HL-60/S4 treated with retinoic acid at 250 ng/mL for 4 days and 3 days (cell line): ENCODE measurements around the gene DZIP1L.
"Not testable (repeated sequence)": the region's sequence is repeated elsewhere in the genome, so short reads cannot be mapped to it uniquely, and the experiment has no call there.

Experiments
- in situ Hi-C: fragments of 300-500 bp; cut with MboI; formaldehyde crosslinking; loops from 2 replicates; pipeline ENCODE4 v1.7.0; 2022; ENCODE audit warnings: low sequenced_read_pairs

Gene DZIP1L

DNA sequence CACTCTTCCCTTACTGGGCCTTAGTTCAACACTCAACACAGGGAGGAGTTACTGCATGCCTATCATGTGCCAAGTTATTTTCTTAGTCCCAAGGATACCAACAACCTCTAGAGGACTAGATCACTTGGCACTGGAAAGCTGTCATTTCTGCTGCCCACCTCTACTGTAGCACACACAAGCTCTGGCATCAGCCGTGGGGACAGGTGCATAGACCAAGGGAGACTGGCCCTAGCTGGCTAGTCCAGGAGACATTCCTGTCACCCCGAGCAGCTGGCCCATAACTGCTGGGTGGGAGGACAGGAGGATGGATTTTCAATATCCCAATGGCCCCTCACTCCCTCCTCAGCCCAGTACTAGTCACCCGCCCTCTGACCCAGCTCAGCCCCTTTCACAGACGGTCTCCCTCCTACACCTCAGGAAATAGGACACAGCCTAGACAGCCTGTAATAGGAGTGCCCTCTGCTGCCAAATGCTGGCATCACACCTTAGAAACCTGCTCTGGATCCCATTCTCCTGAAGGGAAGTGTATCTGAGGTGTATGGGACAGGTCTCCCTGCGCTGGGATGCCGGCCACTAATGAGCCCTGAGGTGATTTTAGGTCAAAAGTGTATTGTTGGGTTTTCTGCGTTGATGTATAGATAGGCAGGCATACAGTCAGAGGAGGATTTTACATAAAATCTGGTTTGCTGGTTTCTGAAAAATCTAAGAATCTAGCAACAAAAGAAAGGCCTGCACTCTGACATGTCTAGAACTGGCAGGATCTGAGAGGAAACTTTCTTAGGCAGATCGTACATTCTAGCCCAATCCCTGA is 3.4 kb upstream of the DZIP1L start:
- in situ Hi-C loops, result no loop called here

DNA sequence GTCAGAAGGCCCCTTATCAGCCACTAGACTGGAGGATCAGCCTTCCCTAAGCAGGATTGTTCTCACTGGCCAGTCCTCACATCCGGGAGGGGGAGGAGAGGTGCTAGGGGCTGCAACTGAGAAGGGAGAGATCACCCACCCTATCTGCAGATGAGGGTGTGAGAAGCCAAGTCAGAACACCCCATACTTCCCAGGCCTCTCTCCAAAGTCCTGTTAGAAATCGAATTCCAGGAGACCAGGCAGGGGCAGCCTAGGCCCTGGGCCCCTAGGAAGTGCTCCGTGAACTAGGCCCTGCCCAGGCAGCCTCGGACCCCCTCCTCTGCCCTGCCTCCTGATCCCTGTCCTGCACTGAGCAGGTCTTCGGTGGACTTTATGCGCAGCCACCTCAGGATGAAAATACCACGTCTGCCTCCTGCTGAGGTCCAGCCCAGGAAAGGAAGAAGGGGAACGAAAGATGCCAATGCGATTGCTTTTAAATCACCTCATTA is 933 bp downstream of the DZIP1L start:
- in situ Hi-C loops, result no loop called here

DNA sequence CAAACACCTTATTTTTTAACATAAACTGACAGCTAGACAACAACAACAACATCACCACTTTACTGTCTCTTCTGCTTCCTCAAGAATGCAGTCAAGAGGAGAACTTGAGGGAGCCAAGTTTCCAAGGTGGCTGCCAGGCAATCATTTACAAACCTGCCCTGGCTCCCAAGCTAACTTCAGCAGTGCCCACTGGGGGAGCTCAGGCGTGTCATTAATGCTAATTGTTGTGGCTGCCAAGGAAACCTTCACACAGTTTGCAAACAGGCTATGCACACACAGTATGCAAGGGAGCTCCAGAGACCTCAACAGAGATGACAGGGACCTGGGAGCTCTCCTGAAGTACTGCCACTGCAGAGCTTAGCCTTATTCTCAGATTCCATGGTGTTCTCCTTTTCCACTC is 2.1 kb downstream of the DZIP1L start:
- in situ Hi-C loops, result no loop called here

DNA sequence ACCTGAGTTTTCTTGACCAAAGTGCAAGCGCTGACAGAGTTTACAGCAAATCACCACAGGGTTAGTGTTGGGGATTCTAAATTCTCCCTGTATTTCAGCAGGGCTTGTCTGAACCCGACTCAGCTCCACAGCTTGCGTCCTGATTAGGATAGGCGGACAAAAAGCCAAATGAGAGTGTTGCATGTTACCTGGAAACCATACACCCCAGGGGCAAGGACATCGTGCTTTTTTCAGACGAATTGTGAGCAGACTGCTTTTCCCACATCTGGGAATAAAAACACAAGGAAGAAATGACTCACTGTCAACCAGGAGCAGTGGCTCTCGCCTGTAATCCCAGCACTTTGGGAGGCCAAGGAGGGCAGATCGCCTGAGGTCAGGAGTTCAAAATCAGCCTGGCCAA is 3.0 kb downstream of the DZIP1L start:
- in situ Hi-C loops, result no loop called here

DNA sequence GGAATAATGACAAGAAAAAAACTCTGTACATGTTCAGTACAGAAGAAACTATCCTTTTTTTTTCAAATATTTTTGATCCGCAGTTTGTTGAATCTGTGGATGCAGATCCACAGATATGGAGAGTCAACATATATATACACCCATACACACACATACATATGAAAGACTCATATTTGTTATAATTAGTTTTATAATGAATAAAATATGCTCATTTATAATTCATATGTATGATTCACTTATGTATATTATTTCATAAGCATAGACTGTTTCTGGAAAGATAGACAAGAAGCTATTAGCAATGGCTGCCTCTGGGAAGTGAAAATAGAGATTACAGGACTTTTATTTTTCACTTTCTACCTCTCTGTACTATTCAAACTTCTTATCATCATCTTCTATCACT is 9.8 kb downstream of the DZIP1L start:
- in situ Hi-C loops, result no loop called here

DNA sequence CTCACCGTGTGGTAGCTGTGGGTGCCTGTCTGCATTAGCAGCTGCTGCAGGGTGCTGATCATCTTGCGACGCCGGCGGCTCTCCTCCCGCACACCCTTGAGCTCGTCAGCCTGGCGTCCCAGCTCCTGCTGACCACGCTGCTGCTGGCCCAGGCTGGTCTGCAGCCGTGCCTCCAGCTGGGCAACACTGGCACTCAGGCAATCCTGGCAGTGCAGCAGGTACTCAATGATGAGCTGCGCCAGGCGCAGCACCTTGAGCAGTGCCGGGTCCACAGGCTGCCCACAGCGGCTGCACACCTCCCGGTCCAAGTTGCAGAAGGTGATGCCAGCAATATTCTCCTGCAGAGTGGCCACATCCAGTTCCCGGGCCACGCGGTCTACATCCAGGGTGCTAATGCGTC is 11.9 kb downstream of the DZIP1L start:
- in situ Hi-C loops, result no loop called here

DNA sequence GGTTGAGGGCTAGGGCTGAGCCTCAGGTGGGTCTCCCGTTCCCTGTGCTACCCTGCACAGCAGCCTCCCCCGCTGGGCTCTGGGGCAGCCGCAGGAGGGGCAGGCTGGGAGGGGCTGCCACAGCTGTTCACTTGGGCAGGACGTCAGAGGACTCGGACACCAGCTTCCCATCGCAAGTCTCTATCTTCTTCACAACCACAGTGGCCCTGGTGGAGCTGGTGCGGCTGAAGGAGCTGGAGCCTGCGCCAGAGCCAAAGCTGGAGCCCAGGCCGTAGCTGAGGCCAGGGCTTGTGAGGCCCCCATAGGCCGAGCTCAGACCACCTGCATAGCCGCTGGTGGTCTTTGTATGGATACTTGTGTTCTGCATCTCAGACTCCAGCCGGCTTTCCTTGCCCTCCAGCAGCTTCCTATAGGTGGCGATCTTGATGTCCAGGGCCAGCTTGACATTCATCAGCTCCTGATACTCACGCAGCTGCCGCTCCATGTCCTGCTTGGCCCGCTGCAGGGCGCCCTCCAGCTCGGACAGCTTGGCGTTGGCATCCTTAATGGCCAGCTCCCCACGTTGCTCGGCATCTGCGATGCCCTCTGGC is 14.0 kb downstream of the DZIP1L start:
- in situ Hi-C loops, result not testable (repeated sequence)

DNA sequence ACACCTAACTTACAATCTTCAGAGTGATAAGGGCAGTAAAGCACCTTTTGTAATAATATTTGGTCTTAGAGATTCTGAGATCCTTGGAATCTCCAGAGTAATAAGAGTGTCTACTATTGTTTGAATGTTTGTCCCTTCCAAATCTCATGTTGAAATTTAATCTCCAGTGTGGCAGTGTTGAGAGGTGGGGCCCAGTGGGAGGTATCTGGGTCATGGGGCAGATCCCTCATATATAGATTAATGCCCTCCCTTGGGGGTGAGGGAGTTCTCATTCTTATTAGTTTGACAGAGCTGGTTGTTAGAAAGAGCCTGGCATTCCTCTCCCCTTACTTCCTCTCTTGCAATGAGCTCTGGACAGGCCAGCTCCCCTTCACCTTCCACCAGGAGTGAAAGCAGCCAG is 16.0 kb downstream of the DZIP1L start:
- in situ Hi-C loops, result no loop called here

DNA sequence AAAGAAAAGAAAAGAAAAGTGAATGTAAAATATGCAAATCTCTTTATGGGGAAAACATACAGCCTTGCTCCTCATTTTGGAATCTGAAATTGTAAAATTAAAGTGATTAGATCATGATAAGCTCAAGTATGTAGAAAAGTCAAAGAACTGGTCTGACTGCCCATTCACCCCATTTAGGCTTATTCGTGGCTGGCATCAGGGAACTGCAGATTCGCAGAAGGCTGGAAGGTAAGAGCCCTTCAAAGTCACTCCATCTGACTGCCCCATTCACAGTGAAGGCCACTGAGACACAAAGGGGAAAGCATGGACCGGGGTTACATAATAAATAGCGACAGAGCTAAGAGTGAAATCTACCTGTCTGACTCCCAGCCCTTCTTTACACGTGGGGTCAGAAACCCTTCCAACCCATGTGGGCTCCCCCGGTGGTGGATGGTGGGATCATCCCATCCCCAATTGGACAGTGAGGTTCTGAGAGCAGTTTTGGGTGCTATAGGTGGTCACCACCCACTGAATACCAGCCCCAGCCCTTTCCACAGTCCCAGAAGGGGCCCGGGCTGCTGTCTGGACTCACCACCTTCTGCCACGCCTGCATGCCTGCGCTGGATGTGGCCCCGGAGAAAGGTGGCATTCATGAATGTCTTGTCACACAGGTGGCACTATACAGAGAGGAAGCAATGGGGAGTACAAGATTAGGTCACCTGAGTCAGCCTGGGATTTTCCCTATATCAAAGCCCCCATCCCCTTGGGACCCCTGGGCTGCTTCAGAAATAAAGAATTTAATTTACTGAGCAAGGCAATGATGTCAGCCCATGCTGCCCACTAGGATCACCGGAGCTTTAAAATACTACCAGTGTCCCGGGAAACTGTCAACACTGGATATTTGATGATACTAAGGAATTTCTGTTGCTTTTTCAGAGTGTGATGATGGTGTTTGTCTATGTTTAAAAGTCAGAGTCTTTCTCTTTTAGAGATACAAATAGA is 17.9 kb downstream of the DZIP1L start:
- in situ Hi-C loops, result no loop called here

DNA sequence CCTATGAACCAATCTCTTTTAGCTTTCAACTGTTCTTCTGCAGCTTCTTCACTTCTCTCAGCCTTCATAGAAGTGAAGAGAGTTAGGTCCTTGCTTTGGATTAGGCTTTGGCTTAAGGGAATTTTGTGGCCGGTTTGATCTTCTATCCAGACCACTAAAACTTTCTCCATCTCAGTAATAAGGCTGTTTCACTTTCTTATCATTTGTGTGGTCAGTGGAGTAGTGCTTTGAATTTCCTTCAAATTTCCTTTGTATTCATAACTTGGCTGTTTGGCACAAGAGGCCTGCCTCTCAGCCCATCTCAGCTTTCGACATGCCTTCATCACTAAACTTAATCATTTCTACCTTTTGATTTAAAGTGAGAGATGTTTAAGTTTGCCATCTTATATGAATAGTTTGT is 21.7 kb downstream of the DZIP1L start:
- in situ Hi-C loops, result no loop called here

DNA sequence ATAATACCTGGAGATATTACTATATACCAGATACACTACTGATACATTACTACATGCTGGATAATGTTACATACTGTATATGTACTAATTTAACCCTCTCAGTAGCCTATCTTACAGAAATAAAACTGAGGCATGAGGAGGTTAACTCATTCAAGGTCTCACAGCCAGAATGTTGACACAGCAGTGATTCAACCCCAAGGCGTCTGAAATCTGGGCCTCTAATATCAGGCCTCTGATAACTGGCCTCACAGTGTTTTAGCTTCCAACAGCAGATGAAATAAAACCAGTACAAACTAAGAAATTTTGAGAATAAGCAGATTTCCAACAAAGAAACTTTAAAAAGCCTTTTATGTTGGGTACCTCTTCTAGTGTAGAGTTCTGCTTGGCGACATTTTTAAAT is 23.4 kb downstream of the DZIP1L start:
- in situ Hi-C loops, result no loop called here

DNA sequence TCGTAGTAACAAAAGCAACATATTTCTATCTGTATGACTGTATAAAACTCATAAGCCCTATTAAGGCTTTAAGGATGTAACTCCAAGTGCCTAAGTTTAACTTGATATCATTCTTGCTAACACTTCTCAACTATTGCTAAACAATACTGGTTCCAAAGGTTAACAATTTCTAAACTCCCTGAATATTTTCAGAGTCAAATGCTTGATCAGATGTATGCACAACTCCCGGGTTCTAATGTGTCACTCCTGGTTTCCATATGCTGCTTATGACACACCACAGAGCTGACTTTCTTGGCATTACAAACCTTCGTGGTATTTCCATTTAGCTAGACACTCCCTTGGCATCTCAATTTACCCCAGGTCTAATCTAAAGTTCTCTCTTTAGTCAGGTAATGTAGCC is 26.3 kb downstream of the DZIP1L start:
- in situ Hi-C loops, result no loop called here

DNA sequence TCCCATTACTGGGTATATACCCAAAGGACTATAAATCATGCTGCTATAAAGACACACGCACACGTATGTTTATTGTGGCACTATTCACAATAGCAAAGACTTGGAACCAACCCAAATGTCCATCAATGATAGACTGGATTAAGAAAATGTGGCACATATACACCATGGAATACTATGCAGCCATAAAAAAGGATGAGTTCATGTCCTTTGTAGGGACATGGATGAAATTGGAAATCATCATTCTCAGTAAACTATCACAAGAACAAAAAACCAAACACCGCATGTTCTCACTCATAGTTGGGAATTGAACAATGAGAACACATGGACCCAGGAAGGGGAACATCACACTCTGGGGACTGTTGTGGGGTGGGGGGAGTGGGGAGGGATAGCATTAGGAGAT is 29.7 kb downstream of the DZIP1L start:
- in situ Hi-C loops, result not testable (repeated sequence)

DNA sequence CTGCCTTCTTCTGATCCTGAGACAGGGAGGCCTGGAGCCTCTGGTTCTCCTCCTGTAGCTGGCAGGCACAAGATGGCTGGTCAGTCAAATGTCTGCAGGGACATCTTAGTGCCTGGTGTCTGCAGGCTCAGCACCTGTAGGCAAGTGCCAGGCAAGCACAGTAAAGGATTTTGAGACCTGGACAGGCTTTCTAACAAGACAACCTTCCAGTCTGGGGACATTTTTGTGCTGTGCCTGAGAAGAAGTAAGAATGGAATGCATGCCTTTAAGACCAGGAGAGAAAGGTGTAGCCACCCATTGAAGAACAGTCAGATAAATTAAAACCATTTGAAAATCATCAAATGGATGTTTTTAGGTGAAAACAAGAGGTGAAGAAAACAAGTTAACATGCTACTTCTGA is 31.2 kb downstream of the DZIP1L start:
- in situ Hi-C loops, result no loop called here

DNA sequence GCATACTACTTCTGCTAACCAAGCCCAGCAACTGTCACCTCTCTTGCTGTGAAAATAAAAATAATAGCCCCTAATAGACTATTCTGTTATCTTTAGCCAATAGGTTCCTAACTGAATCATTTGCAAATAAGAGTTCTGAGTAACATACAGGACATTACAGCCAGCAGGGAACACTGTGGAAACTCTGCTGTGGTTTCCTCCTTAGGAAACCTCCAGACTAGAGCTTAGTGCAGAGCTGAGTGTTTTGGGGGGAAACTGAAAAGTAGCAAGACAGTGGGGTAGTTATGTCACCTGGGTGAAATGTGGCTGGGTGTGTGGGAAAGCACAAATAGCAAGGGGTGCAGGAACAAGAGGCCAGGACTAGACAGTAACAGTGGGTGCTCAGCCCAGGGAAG is 32.4 kb downstream of the DZIP1L start:
- in situ Hi-C loops, result no loop called here

DNA sequence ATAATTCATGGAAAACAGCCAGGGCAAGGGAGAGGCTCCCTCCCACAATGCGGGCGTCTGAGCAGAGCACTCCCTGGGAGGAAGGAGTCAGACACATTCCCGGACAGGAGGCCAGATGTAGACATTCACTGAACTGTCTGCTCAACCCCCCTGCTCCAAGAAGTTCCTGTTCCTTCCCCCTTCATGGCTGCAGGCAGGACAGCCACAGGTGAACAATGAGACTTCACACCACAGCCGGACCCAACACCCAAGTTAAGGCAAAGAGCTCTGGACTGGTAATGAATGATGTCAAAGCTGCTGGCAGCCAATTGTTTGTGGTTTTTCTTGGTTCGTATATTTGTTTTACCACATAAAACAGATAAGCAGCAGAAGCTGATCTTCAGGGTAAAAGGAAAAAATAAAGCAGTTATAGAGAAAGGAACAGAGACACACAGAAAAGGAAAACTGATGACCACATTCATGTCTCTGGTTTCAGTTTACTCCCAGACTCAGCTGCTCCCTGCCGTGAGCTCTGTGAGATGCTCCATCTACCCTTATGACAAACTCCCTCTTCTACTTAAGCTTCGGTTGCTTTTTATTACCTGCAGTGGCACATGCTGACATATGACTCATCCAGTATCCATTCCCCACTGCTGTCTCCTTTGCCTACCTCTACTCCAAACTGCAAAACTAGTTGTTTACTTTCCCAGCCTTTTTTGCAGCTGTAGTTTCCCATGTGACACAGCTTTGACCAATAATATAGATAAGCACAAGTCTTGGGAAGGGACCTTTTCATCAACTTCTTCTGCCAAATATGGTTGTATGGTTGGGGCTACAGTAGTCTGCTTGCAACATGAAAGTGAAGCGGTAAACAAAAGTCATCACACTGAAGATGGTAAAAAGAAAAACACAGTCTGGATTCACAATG is 33.1 kb downstream of the DZIP1L start:
- in situ Hi-C loops, result no loop called here

DNA sequence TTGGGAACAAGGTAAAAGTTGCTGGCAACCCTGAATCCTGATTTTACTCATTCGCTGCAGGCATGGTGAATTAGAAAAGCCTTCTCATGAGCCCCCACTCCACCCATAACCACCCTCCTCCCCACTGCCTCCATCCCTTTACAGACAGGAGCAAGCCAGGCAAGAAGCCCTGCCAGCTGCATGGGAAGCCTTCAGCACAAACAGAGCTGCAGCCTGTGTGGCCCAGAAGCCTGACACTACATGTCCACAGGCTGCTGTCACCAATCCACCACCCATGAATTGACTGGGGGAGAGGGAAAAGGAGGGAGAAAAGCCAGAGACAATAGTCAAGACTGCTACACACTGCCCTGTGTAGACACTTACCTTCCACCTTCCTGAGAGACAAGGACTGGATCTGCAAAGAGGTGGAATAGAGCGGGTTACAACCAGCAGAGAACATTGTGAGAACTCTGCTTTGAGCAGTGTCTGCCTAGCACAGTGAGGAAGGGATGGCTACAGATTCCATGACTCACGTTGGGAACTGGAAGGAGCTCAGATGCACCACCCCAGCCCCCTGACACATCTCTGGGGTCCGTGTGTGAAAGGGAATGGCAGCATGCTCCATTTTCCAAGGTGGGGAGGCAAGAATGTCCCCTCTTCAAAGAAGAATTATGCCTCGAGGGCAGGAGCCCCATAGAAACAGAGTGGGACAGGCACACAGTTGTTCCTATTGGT is 33.9 kb downstream of the DZIP1L start:
- in situ Hi-C loops, result no loop called here

DNA sequence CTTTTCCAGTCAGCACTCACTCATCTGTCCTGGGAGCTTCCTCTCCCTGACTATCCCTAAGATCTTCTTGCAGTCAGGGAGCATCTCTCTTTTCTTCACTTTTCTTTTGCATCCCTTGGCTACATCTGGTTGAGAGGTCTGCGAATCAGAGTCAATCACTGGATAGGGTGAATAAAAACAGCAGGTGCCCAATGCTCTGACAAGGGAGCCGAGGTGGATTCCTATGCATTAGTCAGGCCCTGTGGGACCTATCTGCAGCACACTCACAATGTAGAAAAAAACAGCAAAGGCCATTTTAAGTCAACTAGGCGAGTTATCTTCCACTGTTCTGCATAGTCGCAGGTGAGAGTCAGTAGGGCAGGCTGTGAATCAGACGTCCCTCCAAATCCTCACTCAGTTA is 35.5 kb downstream of the DZIP1L start:
- in situ Hi-C loops, result no loop called here

DNA sequence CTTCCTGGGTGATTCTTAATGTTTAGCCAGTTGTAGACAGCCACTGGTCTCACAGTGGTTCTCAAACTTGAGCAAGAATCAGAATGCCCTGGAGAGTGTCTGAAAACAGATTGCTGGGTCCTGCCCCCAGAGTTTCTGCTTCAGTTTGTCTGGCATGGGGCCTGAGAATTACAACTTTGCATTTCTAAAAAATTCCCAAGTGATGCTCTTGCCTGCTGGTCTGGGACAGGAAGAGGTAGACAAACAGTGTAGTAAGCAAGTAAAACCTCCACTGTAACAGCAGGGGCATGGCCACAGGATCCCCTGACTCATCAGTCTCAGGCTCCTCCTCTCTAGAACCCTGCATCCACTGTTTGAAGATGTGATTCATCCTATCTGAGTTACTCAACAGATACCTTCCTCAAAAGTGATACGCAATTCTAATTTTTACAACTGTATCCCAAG is 36.5 kb downstream of the DZIP1L start:
- in situ Hi-C loops, result no loop called here

DNA sequence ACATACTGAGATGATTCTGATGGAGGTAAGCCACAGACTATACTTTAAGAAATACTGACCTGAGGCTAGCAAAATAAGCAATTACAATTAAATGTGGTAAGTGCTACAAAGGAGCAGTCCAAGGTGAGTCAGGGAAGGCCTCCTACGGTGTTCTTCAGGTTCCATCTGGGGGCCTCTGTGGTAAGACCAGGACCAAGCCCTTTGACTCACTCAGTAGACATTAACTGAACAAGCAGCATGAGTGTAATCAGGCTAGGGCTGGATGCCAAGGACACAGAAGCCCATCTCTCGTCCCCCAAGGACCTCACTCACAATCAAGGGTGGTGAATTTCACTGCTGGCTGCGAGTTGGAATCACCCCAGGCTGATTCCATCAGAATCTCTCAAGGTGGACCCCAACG is 37.3 kb downstream of the DZIP1L start:
- in situ Hi-C loops, result no loop called here
